Tibial artery (tissue), 4 donors: Measurements from ENCODE around the gene IPCEF1.

Source experiments
- DNase-seq, 2 donors: peaks; one replicate each; pipeline ENCODE4 v3.0.0-alpha.2; 2019
- H3K27ac ChIP-seq, 2 donors: fragments of 200-600 bp; sonication (generic) in 1 of 2; 1 replicate in 1 of 2; 2 replicates in 1 of 2; pipeline ENCODE4 v1.5.1; 2018 to 2019; ENCODE audit warnings: mild to moderate bottlenecking in 1 of 2
- H3K27me3 ChIP-seq, 2 donors: fragments of 200-600 bp; sonication (generic) in 1 of 2; one replicate each; pipeline versions ENCODE4 v1.5.1 to v1.6.0; 2016 to 2019
- H3K36me3 ChIP-seq, 3 donors: fragments of 200-600 bp; sonication (generic) in 2 of 3; one replicate each; pipeline ENCODE4 v1.5.1; 2016 to 2019; ENCODE audit warnings: mild to moderate bottlenecking in 2 of 3
- H3K4me1 ChIP-seq, 4 donors: fragments of 200-600 bp; sonication (generic) in 2 of 4; 1 replicate in 3 of 4; 2 replicates in 1 of 4; pipeline ENCODE4 v1.5.1; 2016 to 2019
- H3K4me3 ChIP-seq, 2 donors: fragments of 200-600 bp; sonication (generic) in 1 of 2; 1 replicate in 1 of 2; 2 replicates in 1 of 2; pipeline ENCODE4 v1.5.1; 2018 to 2019; ENCODE audit warnings: mild to moderate bottlenecking in 2 of 2
- H3K9me3 ChIP-seq, 3 donors: fragments of 200-600 bp; sonication (generic) in 1 of 3; one replicate each; pipeline ENCODE4 v1.5.1; 2016 to 2019
- intact Hi-C: fragments of 100-400 bp; cut with DNase I; formaldehyde crosslinking; loops from one replicate; pipeline ENCODE4 v1.15.0; 2023; ENCODE audit warnings: low total_unique reads
- TF ChIP-seq, protein P1 (sequence below), 2 experiments: fragments of 200-600 bp in 1 of 2; fragments of 450-650 bp in 1 of 2; IDR thresholded peaks; one replicate each; pipeline ENCODE4 v1.5.1; 2017 to 2019; ENCODE audit warnings: antibody characterized with exemption in 2 of 2, mild to moderate bottlenecking in 1 of 2, moderate library complexity in 1 of 2

The IPCEF1 gene

DNA sequence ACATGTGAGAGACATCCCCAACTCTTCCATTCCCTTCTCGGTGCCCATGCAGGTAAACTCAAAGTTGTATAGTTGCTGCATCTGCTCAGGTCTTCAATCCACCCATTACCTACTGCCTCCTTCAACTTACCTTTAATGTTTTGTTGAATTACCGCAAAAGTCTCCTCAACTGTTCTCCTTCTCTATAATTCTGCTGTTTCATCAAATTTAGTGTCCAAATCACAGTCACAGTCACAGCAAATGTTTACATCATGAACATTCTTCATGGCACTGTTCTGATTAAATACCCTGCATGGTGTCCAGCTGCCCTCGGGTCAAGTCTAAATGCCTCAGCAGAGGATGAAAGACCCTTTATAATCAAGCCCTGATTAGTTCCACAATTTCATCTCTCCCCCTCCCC is 130.1 kb downstream of the IPCEF1 start:
- Histone ChIP-seq H3K9me3 (no peaks in the 10 kb centered on the region), H3K36me3 (no peaks in the 10 kb centered on the region), H3K27ac (no peak overlapping the region), H3K27me3 (no peaks in the 10 kb centered on the region), H3K4me3 (no peak overlapping the region), H3K4me1 (no peaks in the 10 kb centered on the region)
- intact Hi-C loops: no loop called here
- TF ChIP-seq, protein P1, sequence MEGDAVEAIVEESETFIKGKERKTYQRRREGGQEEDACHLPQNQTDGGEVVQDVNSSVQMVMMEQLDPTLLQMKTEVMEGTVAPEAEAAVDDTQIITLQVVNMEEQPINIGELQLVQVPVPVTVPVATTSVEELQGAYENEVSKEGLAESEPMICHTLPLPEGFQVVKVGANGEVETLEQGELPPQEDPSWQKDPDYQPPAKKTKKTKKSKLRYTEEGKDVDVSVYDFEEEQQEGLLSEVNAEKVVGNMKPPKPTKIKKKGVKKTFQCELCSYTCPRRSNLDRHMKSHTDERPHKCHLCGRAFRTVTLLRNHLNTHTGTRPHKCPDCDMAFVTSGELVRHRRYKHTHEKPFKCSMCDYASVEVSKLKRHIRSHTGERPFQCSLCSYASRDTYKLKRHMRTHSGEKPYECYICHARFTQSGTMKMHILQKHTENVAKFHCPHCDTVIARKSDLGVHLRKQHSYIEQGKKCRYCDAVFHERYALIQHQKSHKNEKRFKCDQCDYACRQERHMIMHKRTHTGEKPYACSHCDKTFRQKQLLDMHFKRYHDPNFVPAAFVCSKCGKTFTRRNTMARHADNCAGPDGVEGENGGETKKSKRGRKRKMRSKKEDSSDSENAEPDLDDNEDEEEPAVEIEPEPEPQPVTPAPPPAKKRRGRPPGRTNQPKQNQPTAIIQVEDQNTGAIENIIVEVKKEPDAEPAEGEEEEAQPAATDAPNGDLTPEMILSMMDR (IDR thresholded peaks at IDR 0.05): no peak
- DNase-seq: no peak

DNA sequence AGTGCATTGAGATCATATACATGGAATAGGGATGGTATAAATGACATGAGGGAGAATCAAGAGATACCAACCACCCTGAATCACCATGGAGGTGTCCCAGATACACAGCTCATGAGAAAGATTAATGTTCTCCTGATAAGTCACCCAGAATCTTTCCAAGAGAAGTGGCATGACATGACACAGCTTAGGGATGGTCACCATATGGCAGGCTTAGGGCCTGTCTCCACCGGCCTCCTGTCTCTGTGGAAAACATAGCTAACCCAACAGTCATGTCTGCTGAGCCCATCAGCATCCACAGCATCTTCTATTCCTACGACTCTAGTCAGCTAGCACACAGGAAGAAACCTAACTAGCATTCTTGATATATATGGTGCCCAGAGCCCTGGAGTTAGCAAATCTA is 133.3 kb downstream of the IPCEF1 start:
- Histone ChIP-seq H3K27me3 (no peaks in the 10 kb centered on the region), H3K4me1 (no peaks in the 10 kb centered on the region), H3K4me3 (no peak overlapping the region), H3K9me3 (no peaks in the 10 kb centered on the region), H3K27ac (no peak overlapping the region), H3K36me3 (no peaks in the 10 kb centered on the region)
- TF ChIP-seq, protein P1 (IDR thresholded peaks at IDR 0.05): no peak
- no peak for DNase-seq
- intact Hi-C loops: no loop called here

DNA sequence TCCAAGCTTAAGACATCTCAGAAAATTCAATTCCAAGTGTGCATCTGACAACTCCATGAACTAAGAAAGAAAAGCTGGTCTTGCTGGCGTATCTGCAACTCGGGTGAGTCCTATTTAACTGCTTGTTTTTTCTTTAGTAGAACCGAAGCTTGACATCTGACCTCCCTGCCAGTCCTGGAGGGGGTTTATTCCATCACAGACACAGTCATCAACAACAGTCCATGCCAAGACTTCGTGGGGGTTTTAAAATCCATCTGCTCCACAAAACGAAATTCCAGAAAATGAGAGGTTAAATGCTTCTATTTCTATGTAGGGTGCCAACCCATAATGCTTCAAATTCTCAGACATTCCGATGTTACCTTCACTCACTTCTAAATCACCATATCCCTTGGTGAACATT is 133.9 kb downstream of the IPCEF1 start:
- Histone ChIP-seq H3K4me3 (no peak overlapping the region), H3K4me1 (no peaks in the 10 kb centered on the region), H3K27me3 (no peaks in the 10 kb centered on the region), H3K27ac (no peak overlapping the region), H3K36me3 (no peaks in the 10 kb centered on the region), H3K9me3 (no peaks in the 10 kb centered on the region)
- intact Hi-C loops: no loop called here
- TF ChIP-seq, protein P1 (IDR thresholded peaks at IDR 0.05): no peak
- DNase-seq: no peak

DNA sequence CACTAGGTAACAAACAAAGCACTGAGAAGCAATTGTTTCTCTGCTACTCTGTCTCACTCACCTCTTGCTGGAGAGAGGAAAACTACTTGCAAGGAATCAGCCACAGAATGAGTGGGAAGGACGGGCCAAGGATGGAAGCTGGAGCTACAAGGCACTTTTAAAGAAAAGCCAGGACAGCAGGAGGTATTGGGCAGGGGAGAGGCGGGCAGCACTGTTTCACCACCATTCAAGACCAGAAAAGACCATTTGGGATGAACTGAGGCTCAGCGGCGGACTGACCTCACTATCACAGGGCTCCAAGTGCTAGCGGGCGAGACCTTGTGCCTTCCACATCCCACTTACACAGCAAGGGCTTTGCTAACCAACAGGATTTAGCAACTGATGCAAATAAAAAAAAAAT is 137.4 kb downstream of the IPCEF1 start:
- intact Hi-C loops: no loop called here
- no peak for DNase-seq
- no peaks in the 10 kb centered on the region for H3K27me3 ChIP-seq
- no peaks in the 10 kb centered on the region for H3K9me3 ChIP-seq
- no peaks in the 10 kb centered on the region for H3K4me1 ChIP-seq
- TF ChIP-seq, protein P1 (IDR thresholded peaks at IDR 0.05): no peak
- H3K27ac ChIP-seq: no peak overlapping the region
- H3K4me3 ChIP-seq: no peak overlapping the region
- H3K36me3 ChIP-seq: no peaks in the 10 kb centered on the region

DNA sequence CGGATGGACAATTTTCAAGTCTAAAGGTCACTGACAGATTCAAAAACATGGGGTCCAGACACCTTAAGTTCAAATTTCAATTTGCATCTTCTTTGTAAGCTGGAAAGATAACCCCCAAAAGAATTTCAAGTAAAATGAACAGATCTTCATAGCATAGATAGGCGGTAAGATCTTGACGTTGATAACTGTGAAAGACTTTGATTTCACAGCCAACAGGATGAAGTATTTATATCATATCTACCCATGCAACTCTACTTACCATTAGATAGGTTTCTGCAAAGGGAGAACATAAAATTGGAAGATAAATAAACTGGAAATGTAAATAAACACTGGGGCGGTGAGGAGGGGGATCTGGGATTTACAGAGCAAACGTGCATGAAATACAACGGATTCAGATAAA is 137.8 kb downstream of the IPCEF1 start:
- intact Hi-C loops: no loop called here
- TF ChIP-seq, protein P1 (IDR thresholded peaks at IDR 0.05): no peak
- no peaks in the 10 kb centered on the region for H3K27me3 ChIP-seq

DNA sequence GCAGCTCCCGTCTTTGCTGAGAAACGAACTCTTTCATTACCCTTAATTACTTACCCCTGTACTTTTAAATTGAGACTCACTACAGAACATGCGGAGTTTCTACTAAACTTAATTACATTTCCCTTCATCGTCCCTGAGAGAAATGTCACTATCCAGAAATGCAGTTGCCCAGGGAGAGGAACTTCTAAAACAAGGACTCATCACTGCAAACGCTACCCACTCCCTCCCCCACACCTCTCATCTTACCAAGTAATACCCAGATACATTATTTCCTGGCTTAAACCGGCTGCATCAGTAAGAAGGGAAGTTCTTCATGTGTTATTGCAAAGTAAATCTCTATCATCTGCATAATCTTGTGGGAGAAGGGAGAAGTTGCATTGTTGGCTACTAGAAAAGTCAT is 138.3 kb downstream of the IPCEF1 start:
- Histone ChIP-seq H3K36me3 (no peaks in the 10 kb centered on the region), H3K4me1 (no peaks in the 10 kb centered on the region), H3K27ac (no peak overlapping the region), H3K9me3 (no peaks in the 10 kb centered on the region), H3K27me3 (no peaks in the 10 kb centered on the region), H3K4me3 (no peak overlapping the region)
- TF ChIP-seq, protein P1 (IDR thresholded peaks at IDR 0.05): no peak
- peak in 1 of 2 donors; percentile 26 for DNase-seq
- intact Hi-C loops: no loop called here

More for the DNA sequence above, 137.8 kb downstream of the IPCEF1 start:
- Histone ChIP-seq H3K4me1 (no peaks in the 10 kb centered on the region), H3K36me3 (no peaks in the 10 kb centered on the region), H3K4me3 (no peak overlapping the region), H3K27ac (no peak overlapping the region), H3K9me3 (no peaks in the 10 kb centered on the region)
- no peak for DNase-seq
